Keratinocyte (primary cell): ENCODE results near the gene VPS11. TPM values are rescaled to one million over a fixed set of nuclear protein-coding genes. Genes with fewer than 3 reads are reported as not detected.
A peak's percentile ranks its signal among the peaks of the same experiment; 100 is the strongest.

Experiments used
- DNase-seq: peaks from one replicate; pipeline ENCODE4 v3.0.0-alpha.2; 2011; ENCODE audit warnings: low read depth, missing footprints, low spot score
- FAIRE-seq: peaks from 2 replicates; lab custom pipeline; 2011; peaks lifted over from hg19 to GRCh38; lab: Jason Lieb, UNC
- H2AFZ ChIP-seq: 2 replicates; pipeline ENCODE4 v1.6.0; 2012; ENCODE audit warnings: low read length, control low read depth, inconsistent platforms; ENCODE audit not compliant: control insufficient read depth
- H3K27ac ChIP-seq: 2 replicates; pipeline ENCODE4 v1.5.1; 2011; ENCODE audit warnings: low read length; ENCODE audit not compliant: control insufficient read depth, insufficient read depth
- H3K27me3 ChIP-seq: 3 replicates; pipeline ENCODE4 v1.6.0; 2011; ENCODE audit warnings: low read length; ENCODE audit not compliant: control insufficient read depth, insufficient read depth; ENCODE audit errors: extremely low read depth
- H3K36me3 ChIP-seq, 2 experiments: 2 replicates in 1 of 2; 3 replicates in 1 of 2; pipeline ENCODE4 v1.5.1; 2011; ENCODE audit warnings: low read length in 2 of 2, mild to moderate bottlenecking in 1 of 2; ENCODE audit not compliant: control insufficient read depth in 2 of 2, insufficient read depth in 2 of 2; ENCODE audit errors: extremely low read depth in 1 of 2
- H3K4me1 ChIP-seq: 3 replicates; pipeline ENCODE4 v1.5.1; 2011; ENCODE audit warnings: low read length; ENCODE audit not compliant: control insufficient read depth, insufficient read depth; ENCODE audit errors: extremely low read depth
- H3K4me2 ChIP-seq: 3 replicates; pipeline ENCODE4 v1.6.0; 2011; ENCODE audit warnings: low read depth, low read length; ENCODE audit not compliant: control insufficient read depth, insufficient read depth; ENCODE audit errors: extremely low read depth
- H3K4me3 ChIP-seq, 3 experiments: fragments of 200-600 bp in 1 of 3; sonication (generic) in 1 of 3; 2 replicates in 2 of 3; 3 replicates in 1 of 3; pipeline ENCODE4 v1.5.1; 2011 to 2016; ENCODE audit warnings: low read length in 3 of 3, mild to moderate bottlenecking in 3 of 3, control low read depth in 2 of 3, inconsistent platforms in 1 of 3, low read depth in 1 of 3, mixed read lengths in 1 of 3, mixed run types in 1 of 3, moderate library complexity in 1 of 3; ENCODE audit not compliant: control insufficient read depth in 2 of 3, insufficient read depth in 2 of 3; ENCODE audit errors: extremely low read depth in 1 of 3
- H3K79me2 ChIP-seq: 2 replicates; pipeline ENCODE4 v1.6.0; 2012; ENCODE audit warnings: low read length; ENCODE audit not compliant: control insufficient read depth, insufficient read depth
- H3K9ac ChIP-seq: 3 replicates; pipeline ENCODE4 v1.6.0; 2011; ENCODE audit warnings: low read length; ENCODE audit not compliant: control insufficient read depth, insufficient read depth; ENCODE audit errors: extremely low read depth
- H3K9me1 ChIP-seq: 3 replicates; pipeline ENCODE4 v1.6.0; 2011; ENCODE audit warnings: low read length; ENCODE audit not compliant: control insufficient read depth, insufficient read depth; ENCODE audit errors: extremely low read depth
- H3K9me3 ChIP-seq: 2 replicates; pipeline ENCODE4 v1.5.1; 2012; ENCODE audit warnings: low read depth, low read length; ENCODE audit not compliant: control insufficient read depth
- H4K20me1 ChIP-seq: 3 replicates; pipeline ENCODE4 v1.6.0; 2011; ENCODE audit warnings: low read length; ENCODE audit not compliant: control insufficient read depth, insufficient read depth; ENCODE audit errors: extremely low read depth
- EZH2 ChIP-seq: IDR thresholded peaks from one replicate; pipeline ENCODE4 v1.6.1; 2012; ENCODE audit warnings: inconsistent platforms, mild to moderate bottlenecking, low read length, moderate library complexity
- dilution Hi-C: fragments of 300-500 bp; cut with MboI; formaldehyde crosslinking; loops from one replicate; pipeline ENCODE4 v1.7.0; 2020; ENCODE audit warnings: low sequenced_read_pairs; ENCODE audit not compliant: extremely low pct_ligation_motif_present
- polyA plus RNA-seq, 5 experiments: library from polyadenylated mRNA; depleted of rRNA in 3 of 5; stranded (reverse) in 3 of 5; stranded (forward) in 1 of 5; unstranded in 1 of 5; fragments of >200 nt; gene quantifications; 1 replicate in 1 of 5; 2 replicates in 3 of 5; 3 replicates in 1 of 5; pipeline versions ENCODE4 v1.2.1 to v1.2.3, GENCODE V29; 2011 to 2012; ENCODE audit warnings: missing spikeins in 2 of 5, low read depth in 1 of 5, low replicate concordance in 1 of 5
- TF ChIP-seq, protein P1 (sequence below), 3 experiments: IDR thresholded peaks in 1 of 3; conservative IDR thresholded peaks in 1 of 3; optimal IDR thresholded peaks in 1 of 3; 2 replicates in 2 of 3; 3 replicates in 1 of 3; pipeline versions ENCODE3 to v1.5.1; 2011; ENCODE audit warnings: low read length in 3 of 3, mild to moderate bottlenecking in 3 of 3, moderate library complexity in 2 of 3, control low read depth in 1 of 3, inconsistent platforms in 1 of 3; ENCODE audit not compliant: insufficient read depth in 2 of 3; ENCODE audit errors: extremely low read depth in 1 of 3

The VPS11 gene
- polyA plus RNA-seq, 1 donor (not counting 4 experiments of a cell fraction or from before 2014, with no cell fraction given) = 12.1 TPM

GRCh38 chr11:119121008-119121810 lies 53.6 kb downstream of the VPS11 start, which contains the start of gene HINFP:
Gene HINFP (plus strand): TSS chr11:119121580. CDS start chr11:119126945, 5,365 bp downstream.
- no peak for TF ChIP-seq EZH2
- TF ChIP-seq, protein P1, sequence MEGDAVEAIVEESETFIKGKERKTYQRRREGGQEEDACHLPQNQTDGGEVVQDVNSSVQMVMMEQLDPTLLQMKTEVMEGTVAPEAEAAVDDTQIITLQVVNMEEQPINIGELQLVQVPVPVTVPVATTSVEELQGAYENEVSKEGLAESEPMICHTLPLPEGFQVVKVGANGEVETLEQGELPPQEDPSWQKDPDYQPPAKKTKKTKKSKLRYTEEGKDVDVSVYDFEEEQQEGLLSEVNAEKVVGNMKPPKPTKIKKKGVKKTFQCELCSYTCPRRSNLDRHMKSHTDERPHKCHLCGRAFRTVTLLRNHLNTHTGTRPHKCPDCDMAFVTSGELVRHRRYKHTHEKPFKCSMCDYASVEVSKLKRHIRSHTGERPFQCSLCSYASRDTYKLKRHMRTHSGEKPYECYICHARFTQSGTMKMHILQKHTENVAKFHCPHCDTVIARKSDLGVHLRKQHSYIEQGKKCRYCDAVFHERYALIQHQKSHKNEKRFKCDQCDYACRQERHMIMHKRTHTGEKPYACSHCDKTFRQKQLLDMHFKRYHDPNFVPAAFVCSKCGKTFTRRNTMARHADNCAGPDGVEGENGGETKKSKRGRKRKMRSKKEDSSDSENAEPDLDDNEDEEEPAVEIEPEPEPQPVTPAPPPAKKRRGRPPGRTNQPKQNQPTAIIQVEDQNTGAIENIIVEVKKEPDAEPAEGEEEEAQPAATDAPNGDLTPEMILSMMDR (optimal IDR thresholded peaks at IDR 0.05 in 1 of 3, IDR thresholded peaks at IDR 0.05 in 1 of 3, conservative IDR thresholded peaks at IDR 0.05 in 1 of 3; ENCODE audit: extremely low read depth in 1 of 3, insufficient read depth in 2 of 3, low read length in 3 of 3) = no peak
- H3K79me2 ChIP-seq = peaks cover 23% of the 10 kb centered on the region
- peak; percentile 81 for FAIRE-seq
- H3K9ac ChIP-seq = peak within 1 kb of the TSS; percentile 91
- DNase-seq = peak; percentile 92
- no peaks in the 10 kb centered on the region for H3K27me3 ChIP-seq
- peak within 1 kb of the TSS; percentile 83 for H3K27ac ChIP-seq
- H3K4me3 ChIP-seq = peak within 1 kb of the TSS; percentile 83 to 89 (median 85)
- H3K9me3 ChIP-seq = no peaks in the 10 kb centered on the region
- H3K36me3 ChIP-seq = peaks cover 4 to 5% of the 10 kb centered on the region in 2 experiments
- peak within 1 kb of the TSS; percentile 96 for H2AFZ ChIP-seq
- H3K4me1 ChIP-seq = peaks cover 22% of the 10 kb centered on the region
- dilution Hi-C loops = no loop called here
- no peaks in the 10 kb centered on the region for H3K9me1 ChIP-seq
- peak within 1 kb of the TSS; percentile 99 for H3K4me2 ChIP-seq
- no peaks in the 10 kb centered on the region for H4K20me1 ChIP-seq

GRCh38 chr11:119121811-119122124 lies 54.1 kb downstream of the VPS11 start:
- H3K27me3 ChIP-seq = no peaks in the 10 kb centered on the region
- FAIRE-seq (no peak), DNase-seq (no peak)
- H3K36me3 ChIP-seq = peaks cover 4 to 5% of the 10 kb centered on the region in 2 experiments
- H3K9me1 ChIP-seq = no peaks in the 10 kb centered on the region
- H4K20me1 ChIP-seq = no peaks in the 10 kb centered on the region
- peak overlapping the region; percentile 64 for H3K27ac ChIP-seq
- dilution Hi-C loops = no loop called here
- peaks cover 23% of the 10 kb centered on the region for H3K79me2 ChIP-seq
- TF ChIP-seq, protein P1 (optimal IDR thresholded peaks at IDR 0.05 in 1 of 3, IDR thresholded peaks at IDR 0.05 in 1 of 3, conservative IDR thresholded peaks at IDR 0.05 in 1 of 3; ENCODE audit: extremely low read depth in 1 of 3, insufficient read depth in 2 of 3, low read length in 3 of 3) = no peak
- no peak for TF ChIP-seq EZH2
- H3K4me2 ChIP-seq = peak overlapping the region; percentile 95
- H3K4me1 ChIP-seq = peaks cover 22% of the 10 kb centered on the region
- peak overlapping the region; percentile 91 for H3K9ac ChIP-seq
- no peaks in the 10 kb centered on the region for H3K9me3 ChIP-seq
- H2AFZ ChIP-seq = peak overlapping the region; percentile 95
- peak overlapping the region; percentile 83 to 89 (median 85) for H3K4me3 ChIP-seq
